MM.1S (cell line): ENCODE results near the gene PATJ.

Source experiments
- DNase-seq: peaks from one replicate; pipeline ENCODE4 v3.0.0-alpha.2; 2015
- H2AFZ ChIP-seq: fragments of 300-600 bp; sonication (generic); 2 replicates; pipeline ENCODE4 v1.6.0; 2016; ENCODE audit warnings: antibody characterized with exemption, low read length
- H3F3A ChIP-seq: fragments of 300-600 bp; sonication (generic); 2 replicates; pipeline ENCODE4 v1.6.1; 2016; ENCODE audit warnings: mild to moderate bottlenecking, antibody characterized with exemption, low read length, moderate library complexity, mixed read lengths; ENCODE audit not compliant: insufficient read depth
- H3K27ac ChIP-seq: fragments of 300-600 bp; sonication (generic); 2 replicates; pipeline ENCODE4 v1.5.1; 2016; ENCODE audit warnings: mild to moderate bottlenecking, low read length
- H3K27me3 ChIP-seq: fragments of 300-600 bp; sonication (generic); replicated peaks from 2 replicates; pipeline ENCODE4 v1.6.0; 2016; ENCODE audit warnings: low read length; ENCODE audit not compliant: insufficient read depth
- H3K36me3 ChIP-seq: fragments of 300-600 bp; sonication (generic); replicated peaks from 2 replicates; pipeline ENCODE4 v1.6.1; 2016; ENCODE audit warnings: mild to moderate bottlenecking, low read length, mixed read lengths; ENCODE audit not compliant: insufficient read depth
- H3K4me1 ChIP-seq: fragments of 300-600 bp; sonication (generic); 2 replicates; pipeline ENCODE4 v1.6.1; 2016; ENCODE audit warnings: low read length, mixed read lengths
- H3K4me2 ChIP-seq: fragments of 300-600 bp; sonication (generic); 2 replicates; pipeline ENCODE4 v1.6.0; 2016; ENCODE audit warnings: low read depth, low read length
- H3K4me3 ChIP-seq: fragments of 300-600 bp; sonication (generic); 2 replicates; pipeline ENCODE4 v1.5.1; 2016; ENCODE audit warnings: low read length, mixed read lengths
- H3K79me2 ChIP-seq: fragments of 300-600 bp; sonication (generic); 2 replicates; pipeline ENCODE4 v1.6.1; 2016; ENCODE audit warnings: mixed run types, low read length, mixed read lengths
- H3K9ac ChIP-seq: fragments of 300-600 bp; sonication (generic); 2 replicates; pipeline ENCODE4 v1.6.1; 2016; ENCODE audit warnings: low read length, mixed read lengths
- H3K9me2 ChIP-seq: fragments of 300-600 bp; sonication (generic); replicated peaks from 2 replicates; pipeline ENCODE4 v1.6.1; 2016; ENCODE audit warnings: mild to moderate bottlenecking, low read length, mixed read lengths; ENCODE audit not compliant: insufficient read depth
- H3K9me3 ChIP-seq: fragments of 300-600 bp; sonication (generic); replicated peaks from 2 replicates; pipeline ENCODE4 v1.6.1; 2016; ENCODE audit warnings: mild to moderate bottlenecking, low read length, mixed read lengths; ENCODE audit not compliant: insufficient read depth
- H4K20me1 ChIP-seq: fragments of 300-600 bp; sonication (generic); 2 replicates; pipeline ENCODE4 v1.6.1; 2016; ENCODE audit warnings: mild to moderate bottlenecking, low read length, moderate library complexity, mixed read lengths; ENCODE audit not compliant: insufficient read depth
- CTCF ChIP-seq: fragments of 300-600 bp; sonication (generic); IDR thresholded peaks from 2 replicates; pipeline ENCODE4 v1.5.1; 2016; ENCODE audit warnings: antibody characterized with exemption, low read length, mixed read lengths
- EZH2 ChIP-seq: fragments of 300-600 bp; sonication (generic); optimal IDR thresholded peaks from 2 replicates; pipeline ENCODE3; 2017; ENCODE audit warnings: low read depth, mild to moderate bottlenecking, antibody characterized with exemption, low read length, mixed read lengths
- EZH2phosphoT487 ChIP-seq: fragments of 300-600 bp; sonication (generic); IDR thresholded peaks from 2 replicates; pipeline ENCODE4 v1.6.1; 2018; ENCODE audit warnings: antibody characterized with exemption, low read length

Gene PATJ

GRCh38 chr1:62092110-62092509 lies 349.8 kb downstream of the PATJ start:
- Histone ChIP-seq H3K4me2 (no peak overlapping the region), H3K79me2 (no peaks in the 10 kb centered on the region), H3F3A (no peaks in the 10 kb centered on the region), H3K36me3 (no peaks in the 10 kb centered on the region), H3K9me3 (no peaks in the 10 kb centered on the region), H3K9ac (no peak overlapping the region), H3K27ac (no peak overlapping the region), H3K27me3 (no peaks in the 10 kb centered on the region), H4K20me1 (no peaks in the 10 kb centered on the region), H3K9me2 (no peaks in the 10 kb centered on the region), H2AFZ (no peak overlapping the region), H3K4me3 (no peak overlapping the region), H3K4me1 (0 out of 2 replicates have a peak, but pooled peaks cover 6% of the 10 kb centered on the region)
- no peak for DNase-seq
- no peak for TF ChIP-seq CTCF
- no peak for TF ChIP-seq EZH2
- no peak for TF ChIP-seq EZH2phosphoT487

- Histone ChIP-seq H3K36me3 (no peaks in the 10 kb centered on the region), H3K4me1 (0 out of 2 replicates have a peak, but pooled peaks cover 6% of the 10 kb centered on the region), H3K9ac (no peak overlapping the region), H3K79me2 (no peaks in the 10 kb centered on the region), H4K20me1 (no peaks in the 10 kb centered on the region), H3K4me2 (no peak overlapping the region), H3K27ac (no peak overlapping the region), H3K27me3 (no peaks in the 10 kb centered on the region), H2AFZ (no peak overlapping the region), H3K9me3 (no peaks in the 10 kb centered on the region), H3K4me3 (no peak overlapping the region), H3K9me2 (no peaks in the 10 kb centered on the region), H3F3A (no peaks in the 10 kb centered on the region)
- TF ChIP-seq EZH2 (no peak), EZH2phosphoT487 (no peak), CTCF (no peak)
- DNase-seq: no peak
These were observed 351.0 kb downstream of the PATJ start for GRCh38 chr1:62093261-62093660.

GRCh38 chr1:62097464-62097863 lies 355.2 kb downstream of the PATJ start:
- no peak overlapping the region for H3K27ac ChIP-seq
- no peak for DNase-seq
- H3K27me3 ChIP-seq: no peaks in the 10 kb centered on the region
- H3K4me1 ChIP-seq: 0 out of 2 replicates have a peak, but pooled peaks cover 6% of the 10 kb centered on the region
- no peaks in the 10 kb centered on the region for H4K20me1 ChIP-seq
- no peaks in the 10 kb centered on the region for H3K9me2 ChIP-seq
- no peak overlapping the region for H3K4me2 ChIP-seq
- H3K9me3 ChIP-seq: no peaks in the 10 kb centered on the region
- H3K4me3 ChIP-seq: no peak overlapping the region
- H3K79me2 ChIP-seq: no peaks in the 10 kb centered on the region
- no peak overlapping the region for H2AFZ ChIP-seq
- H3F3A ChIP-seq: no peaks in the 10 kb centered on the region
- no peaks in the 10 kb centered on the region for H3K36me3 ChIP-seq
- no peak for TF ChIP-seq EZH2
- TF ChIP-seq EZH2phosphoT487: no peak
- TF ChIP-seq CTCF: no peak
- H3K9ac ChIP-seq: no peak overlapping the region
